Activated CD4-positive, alpha-beta T cell treated with anti-CD3 and anti-CD28 coated beads, Interleukin-2, Interleukin-4, amounts not matched to agents 100 ng/mL and 50 ng/mL, durations not matched to agents 16 hours and 8 hours (primary cell): ENCODE results near the gene IFI44.
A peak's percentile ranks its signal among the peaks of the same experiment; 100 is the strongest.

Source experiments
- DNase-seq: peaks from one replicate; pipeline ENCODE4 v3.0.0-alpha.2; 2020; ENCODE audit warnings: low spot score

Gene IFI44

GRCh38 chr1:78652019-78652560, 2.5 kb downstream of the IFI44 start:
- no peak for DNase-seq

GRCh38 chr1:78658901-78659300, 9.3 kb downstream of the IFI44 start:
- no peak for DNase-seq

- no peak for DNase-seq
These were observed 14.3 kb downstream of the IFI44 start for GRCh38 chr1:78663923-78664322.

GRCh38 chr1:78664763-78665162, 15.1 kb downstream of the IFI44 start:
- DNase-seq, result no peak

- DNase-seq, result no peak
These were observed 16.2 kb downstream of the IFI44 start for GRCh38 chr1:78665809-78666208.

GRCh38 chr1:78667939-78668338, 18.3 kb downstream of the IFI44 start:
- DNase-seq, result no peak

GRCh38 chr1:78668427-78668826, 18.8 kb downstream of the IFI44 start:
- DNase-seq, result no peak

- DNase-seq, result no peak
These were observed 22.8 kb downstream of the IFI44 start for GRCh38 chr1:78672428-78672827.

GRCh38 chr1:78673120-78673519, 23.5 kb downstream of the IFI44 start:
- no peak for DNase-seq

GRCh38 chr1:78676347-78676982, 26.8 kb downstream of the IFI44 start:
- DNase-seq, result peak; percentile 62

GRCh38 chr1:78676993-78677392, 27.4 kb downstream of the IFI44 start:
- DNase-seq, result no peak

- no peak for DNase-seq
These were observed 28.2 kb downstream of the IFI44 start for GRCh38 chr1:78677788-78678187.

GRCh38 chr1:78678324-78678723, 28.7 kb downstream of the IFI44 start:
- no peak for DNase-seq

GRCh38 chr1:78681265-78681664, 31.6 kb downstream of the IFI44 start:
- DNase-seq, result no peak

GRCh38 chr1:78682496-78682895, 32.9 kb downstream of the IFI44 start:
- no peak for DNase-seq

GRCh38 chr1:78683079-78683478, 33.4 kb downstream of the IFI44 start:
- no peak for DNase-seq

- DNase-seq, result no peak
These were observed 37.7 kb downstream of the IFI44 start for GRCh38 chr1:78687315-78687714.

- DNase-seq, result no peak
These were observed 38.3 kb downstream of the IFI44 start for GRCh38 chr1:78687914-78688313.

GRCh38 chr1:78688697-78689096, 39.1 kb downstream of the IFI44 start:
- no peak for DNase-seq

- DNase-seq, result no peak
These were observed 40.9 kb downstream of the IFI44 start for GRCh38 chr1:78690516-78690915.

- no peak for DNase-seq
These were observed 42.5 kb downstream of the IFI44 start for GRCh38 chr1:78691995-78692747.

- no peak for DNase-seq
These were observed 50.2 kb downstream of the IFI44 start for GRCh38 chr1:78699813-78700212.

GRCh38 chr1:78702426-78702825, 52.8 kb downstream of the IFI44 start:
- DNase-seq, result no peak

- no peak for DNase-seq
These were observed 54.2 kb downstream of the IFI44 start for GRCh38 chr1:78703806-78704205.
